Hematopoietic multipotent progenitor cell treated with erythropoietin and hydrocortisone succinate and interleukin-3 and kit ligand, for 15 days (in vitro differentiated cells): ENCODE data around the gene WHRN.

Source experiments
- DNase-seq: peaks from one replicate; pipeline ENCODE4 v3.0.0-alpha.2; 2015; ENCODE audit warnings: low spot score

Gene WHRN

DNA sequence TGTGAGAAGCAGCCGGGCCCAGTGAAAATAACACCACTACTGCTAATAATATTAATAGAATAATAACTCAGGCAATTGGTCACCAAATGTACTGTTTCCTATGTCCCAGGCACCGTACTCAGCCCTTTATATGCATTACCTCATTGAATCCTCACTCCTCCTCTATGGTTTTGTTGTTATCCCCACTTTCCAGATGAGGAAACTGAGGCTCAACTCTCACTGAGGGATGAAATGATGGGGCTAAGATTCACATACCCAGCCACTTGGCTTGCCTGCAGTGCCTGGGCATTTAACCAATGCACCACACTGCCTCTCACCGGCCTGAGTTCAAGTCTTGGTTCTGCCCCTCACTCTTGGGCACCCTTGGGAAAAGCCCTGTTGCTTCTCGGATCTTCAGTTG is 34.1 kb downstream of the WHRN start:
- no peak for DNase-seq

DNA sequence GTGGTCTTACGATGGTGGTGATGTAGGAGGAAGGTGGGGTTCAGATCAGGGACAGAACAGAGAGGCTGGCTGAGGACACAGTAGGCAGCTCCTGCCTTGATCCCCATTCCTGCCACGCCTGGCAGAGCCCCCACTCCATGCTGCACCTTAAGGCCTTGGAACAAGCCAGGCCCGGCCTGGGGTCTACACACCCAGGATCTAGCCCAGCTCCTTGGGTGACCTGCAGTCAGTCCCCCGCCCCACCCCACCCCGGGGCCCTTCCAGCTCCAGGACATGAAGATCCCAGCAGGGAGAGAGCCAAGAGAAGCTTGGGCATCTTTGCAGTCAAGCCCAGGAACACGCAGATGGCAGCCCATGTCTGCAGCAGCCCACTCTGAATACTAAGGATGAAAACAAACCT is 34.7 kb downstream of the WHRN start:
- no peak for DNase-seq

DNA sequence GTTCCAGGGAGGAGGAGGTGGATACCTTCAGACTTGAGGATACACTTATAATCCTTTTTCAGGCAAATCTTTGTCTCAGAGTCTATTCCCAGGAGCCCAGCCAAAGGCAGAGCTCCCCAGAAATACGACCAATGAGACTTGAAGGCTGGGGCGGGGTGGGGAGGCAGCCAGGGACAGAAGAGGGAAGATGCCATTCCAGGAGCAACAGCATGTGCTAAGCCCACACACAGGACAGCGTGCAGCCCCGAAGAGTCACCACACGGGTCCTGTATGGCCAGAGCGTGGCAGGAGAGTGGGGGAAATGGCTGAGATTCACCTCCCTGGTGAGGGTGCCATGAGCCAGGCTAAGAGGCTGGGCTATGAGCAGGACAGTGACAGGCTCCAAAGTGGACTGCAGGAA is 35.2 kb downstream of the WHRN start:
- no peak for DNase-seq

DNA sequence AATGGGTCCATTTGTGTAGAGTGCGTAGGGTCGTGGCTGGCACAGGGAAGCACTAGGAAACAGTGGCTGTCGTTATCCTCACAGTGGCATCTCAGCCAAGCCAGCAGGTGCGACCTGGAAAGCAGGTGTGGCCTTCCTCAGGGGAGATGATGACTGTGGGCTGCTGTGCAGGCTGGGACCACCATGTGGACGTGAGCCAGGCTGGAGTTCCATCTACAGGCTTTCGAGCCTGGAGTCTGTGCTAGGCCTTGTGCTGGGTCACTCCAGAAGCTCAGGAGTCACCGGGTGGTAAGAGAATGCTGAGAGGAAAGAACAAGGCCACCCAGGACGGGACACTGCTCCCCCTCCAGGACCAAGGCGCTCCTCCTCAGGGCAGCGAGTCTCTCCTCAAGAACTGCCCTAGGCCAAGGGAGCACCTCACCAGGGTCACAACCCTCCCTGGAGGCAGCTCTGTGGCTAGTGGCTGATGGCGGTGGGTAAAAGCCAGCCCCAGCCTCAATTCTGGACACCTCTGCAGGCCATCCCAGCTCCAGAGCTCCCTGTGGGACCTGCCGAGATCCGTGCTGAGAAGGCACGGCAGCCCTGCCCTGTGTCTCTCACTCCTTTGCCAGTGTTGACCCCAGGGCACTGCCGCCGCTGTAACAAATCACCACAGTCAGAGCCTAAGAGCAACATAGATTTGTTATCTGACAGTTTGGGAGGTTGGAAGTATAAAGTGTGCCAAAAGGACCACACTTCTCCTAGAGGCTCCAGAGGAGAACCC is 36.0 kb downstream of the WHRN start:
- DNase-seq: no peak

DNA sequence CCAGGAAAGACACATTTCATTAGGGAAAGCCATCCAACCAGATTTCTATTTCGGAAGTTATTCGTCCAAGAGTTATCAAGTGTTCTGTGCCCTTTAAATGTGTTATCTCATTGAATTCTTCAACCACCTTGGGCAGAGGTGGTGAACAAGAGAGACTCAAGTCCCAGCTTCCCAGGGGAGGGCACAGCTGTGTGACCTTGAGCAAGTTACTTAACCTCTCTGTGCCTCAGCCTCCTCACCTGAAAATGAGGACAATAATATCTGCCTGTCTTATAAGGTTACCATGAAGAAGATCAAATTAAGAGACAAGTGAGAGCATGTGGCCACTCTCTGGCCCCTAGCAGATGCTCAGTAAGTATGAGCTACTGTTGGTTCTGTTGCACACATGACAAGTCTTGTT is 37.4 kb downstream of the WHRN start:
- no peak for DNase-seq

DNA sequence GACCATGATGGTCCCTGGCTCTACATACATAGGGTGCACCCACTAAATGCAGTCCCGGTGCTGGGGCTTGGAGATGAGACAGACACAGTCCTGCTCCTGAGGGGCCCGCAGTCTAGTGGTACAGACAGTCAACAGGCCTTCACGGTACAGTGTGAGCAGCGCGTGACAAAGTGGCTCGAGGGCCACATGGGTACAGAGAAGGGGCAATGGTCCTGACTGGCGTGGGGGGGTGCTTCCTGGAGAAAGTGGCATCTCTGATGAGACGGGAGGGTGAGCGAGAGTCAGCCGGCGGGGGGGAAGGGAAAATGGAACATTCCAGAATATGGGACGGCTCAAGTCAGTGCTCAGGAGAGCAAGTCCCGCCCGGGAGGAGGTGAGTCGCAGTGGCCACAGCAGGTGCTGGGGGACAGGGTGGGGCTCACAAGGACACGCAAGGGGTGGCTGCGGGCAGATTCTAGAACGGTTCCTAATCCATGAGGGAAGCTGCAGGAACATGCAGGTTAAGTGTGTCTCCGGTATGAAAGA is 38.0 kb downstream of the WHRN start:
- DNase-seq: no peak

DNA sequence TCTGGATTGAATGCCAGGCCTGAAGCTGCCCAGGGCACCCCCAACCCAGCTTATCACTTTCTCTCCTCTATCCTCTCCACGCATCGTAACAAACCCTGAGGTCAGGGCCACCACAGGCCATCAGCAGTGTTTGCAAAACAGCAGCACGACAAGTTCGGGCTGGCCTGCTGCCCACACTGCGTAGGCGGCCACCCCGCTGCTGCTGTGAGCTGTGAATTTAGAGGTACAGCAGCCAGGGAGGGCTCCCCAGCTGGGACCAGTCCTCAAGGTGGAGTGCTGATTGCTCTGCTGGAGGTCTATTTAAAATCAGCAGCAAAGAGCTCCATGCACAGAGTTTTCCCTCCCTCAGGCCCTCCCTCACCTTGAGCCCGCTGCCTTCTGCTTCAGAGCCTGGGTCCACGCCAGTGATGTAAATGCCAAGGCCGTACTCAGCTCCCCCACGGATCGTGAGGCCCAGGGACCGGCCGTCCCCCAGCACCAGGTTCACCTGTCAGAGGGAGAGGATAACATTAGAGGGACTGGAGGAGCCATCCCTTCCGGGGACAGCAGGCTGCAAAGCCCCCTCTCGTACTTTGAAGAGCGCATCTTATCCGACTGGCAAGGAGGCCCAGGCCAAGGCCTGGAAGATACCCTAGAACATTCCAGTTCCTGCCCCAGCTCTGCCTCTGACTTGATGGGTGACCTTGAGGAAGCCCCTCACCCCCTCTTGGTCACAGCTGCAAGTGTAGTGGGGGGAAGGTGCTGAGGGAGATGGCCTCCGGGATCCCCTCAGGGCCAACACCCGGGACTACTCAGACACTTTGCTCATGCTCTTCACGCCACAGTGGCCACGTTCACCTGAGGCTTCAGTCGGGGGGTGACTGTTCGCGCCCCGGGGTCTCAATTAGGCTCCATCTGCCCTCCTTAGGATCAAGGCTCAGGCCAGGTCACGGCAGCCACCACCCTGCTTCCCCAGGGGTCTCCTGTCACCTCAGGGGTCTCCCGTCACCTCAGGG is 39.1 kb downstream of the WHRN start:
- no peak for DNase-seq

DNA sequence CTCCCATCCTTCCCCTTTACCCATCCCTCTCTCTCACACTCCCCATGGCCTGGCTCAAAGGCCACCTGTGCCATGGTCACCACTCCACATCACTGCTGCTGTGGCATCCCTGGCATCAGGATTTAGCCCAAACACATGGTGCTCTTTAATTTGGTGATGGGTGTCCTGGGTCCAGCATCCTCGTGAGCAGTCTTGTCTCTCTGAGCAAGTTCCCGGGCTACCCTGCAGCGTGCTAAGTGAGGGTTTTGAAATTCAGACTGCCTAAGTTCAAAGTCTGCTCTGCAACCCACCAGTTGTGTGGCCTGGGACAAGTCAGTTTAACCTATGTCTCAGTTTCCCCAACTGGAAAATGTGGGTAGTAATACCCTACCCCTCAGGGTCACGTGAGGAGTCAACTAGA is 39.9 kb downstream of the WHRN start:
- no peak for DNase-seq

DNA sequence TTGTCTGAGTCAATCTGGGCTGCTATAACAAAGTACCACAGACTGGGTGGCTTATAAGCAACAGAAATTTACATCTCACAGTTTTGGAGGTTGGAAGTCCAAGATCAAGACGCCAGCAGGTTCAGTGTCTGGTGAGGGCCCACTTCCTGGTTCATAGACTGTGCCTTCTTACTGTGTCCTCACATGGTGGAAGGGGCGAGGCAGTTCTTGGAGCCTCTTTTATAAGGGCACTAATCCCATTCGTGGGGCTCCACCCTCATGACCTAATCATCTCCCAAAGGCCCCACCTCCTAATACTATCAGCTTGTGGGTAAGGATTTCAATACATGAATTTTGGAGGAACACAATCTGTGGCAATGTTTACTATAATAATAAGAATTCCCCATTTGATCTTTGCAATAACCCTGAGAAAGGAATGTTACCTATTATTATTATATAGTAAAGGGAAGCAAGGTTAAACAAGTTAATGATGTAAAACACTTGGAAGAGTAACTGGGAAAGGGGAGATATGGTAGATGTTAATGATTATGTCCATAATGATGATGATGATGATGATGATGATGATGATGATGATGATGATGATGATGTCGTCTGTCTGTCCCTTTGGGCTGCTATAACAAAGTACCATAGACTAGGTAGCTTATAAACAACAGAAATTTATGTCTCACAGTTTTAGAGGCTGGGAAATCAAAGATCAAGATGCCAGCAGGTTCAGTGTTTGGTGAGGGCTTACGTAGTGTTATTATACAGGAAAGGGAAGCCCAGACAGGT is 40.8 kb downstream of the WHRN start:
- DNase-seq: no peak

DNA sequence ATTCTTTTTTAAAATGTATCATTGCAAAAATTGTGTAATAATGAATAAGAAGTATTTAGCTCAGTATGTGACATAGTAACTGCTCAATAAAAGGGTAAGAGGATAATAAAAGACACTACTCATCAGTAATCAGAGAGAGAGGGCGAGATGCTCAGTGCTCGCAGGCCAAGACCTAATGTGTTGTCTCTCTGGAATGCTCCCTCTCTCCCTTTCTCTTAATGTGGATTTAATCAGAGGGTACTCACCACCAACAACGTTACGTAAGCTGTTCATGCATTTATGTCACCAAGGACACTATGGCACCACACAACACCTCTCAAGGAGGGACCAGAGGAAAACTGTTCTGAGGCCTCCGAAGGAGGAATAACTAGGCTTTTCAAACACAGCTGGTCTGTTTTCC is 42.5 kb downstream of the WHRN start:
- no peak for DNase-seq

DNA sequence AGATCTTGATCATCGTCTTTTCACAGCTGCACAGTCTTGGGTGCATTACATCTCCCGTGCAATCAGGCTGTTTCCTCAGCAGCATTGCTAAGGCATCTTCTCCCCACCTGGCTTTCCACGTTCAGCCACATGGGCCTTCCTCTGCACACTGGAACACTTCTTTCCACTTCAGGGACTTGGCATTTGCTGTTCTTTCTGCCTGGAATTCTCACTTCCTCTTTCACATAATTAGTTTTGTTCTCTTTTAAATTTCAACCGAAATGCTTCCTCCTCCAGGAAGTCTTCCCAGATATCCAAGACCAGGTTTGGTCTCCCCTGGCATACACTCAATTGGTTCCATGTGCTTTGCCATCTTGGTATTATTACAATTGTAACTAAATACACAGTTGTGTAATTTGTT is 43.8 kb downstream of the WHRN start:
- no peak for DNase-seq

DNA sequence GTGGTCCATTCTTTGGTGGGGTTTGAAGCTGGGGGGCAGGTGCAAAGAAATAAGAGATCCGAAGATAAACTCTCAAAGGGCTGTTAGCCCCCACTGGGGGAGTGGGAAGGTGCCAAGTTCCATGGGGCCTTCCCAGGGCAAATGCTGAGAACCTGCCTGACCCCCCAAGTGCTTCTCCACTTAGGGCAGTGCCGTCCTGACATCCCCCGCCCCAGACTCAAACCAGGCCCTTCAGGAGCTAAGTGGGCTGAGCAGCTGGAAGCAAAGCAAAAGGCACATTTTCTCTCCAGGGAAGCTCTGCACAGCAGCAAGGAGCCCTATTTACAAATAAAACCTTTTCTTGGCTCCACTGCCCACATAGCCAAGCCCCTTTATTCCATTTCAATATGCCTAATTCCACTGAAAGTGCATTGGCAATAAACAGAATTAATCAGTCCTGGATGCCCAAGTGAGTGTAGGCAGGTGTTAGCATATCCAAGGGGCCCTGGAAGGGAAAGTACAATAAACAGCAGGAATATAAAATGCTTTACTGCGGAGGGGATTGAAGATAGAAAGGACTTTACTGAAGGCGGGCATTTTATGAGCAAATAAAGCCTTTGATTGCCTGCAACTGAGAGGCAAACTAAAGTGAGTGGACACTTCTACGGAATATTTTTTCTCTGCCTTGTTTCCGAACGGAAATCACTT is 44.6 kb downstream of the WHRN start:
- no peak for DNase-seq

DNA sequence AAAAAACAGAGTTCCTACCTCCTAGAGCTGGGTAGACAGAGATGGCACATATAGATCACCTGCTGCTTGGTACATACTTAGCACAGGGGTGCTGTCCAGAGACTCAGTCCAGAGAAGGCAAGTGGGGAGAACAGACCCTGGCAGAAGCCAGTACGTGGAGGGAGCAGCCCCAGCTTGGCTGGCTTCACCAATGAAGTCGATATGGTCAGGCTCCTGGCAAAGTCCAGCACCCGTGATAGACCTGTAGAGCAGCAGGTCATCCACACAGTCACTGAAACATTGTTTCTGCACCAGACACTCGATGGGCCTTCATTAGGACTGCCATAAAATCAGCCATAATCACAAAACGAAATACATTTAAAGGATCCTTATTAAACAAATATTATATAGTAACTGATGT is 45.8 kb downstream of the WHRN start:
- no peak for DNase-seq

DNA sequence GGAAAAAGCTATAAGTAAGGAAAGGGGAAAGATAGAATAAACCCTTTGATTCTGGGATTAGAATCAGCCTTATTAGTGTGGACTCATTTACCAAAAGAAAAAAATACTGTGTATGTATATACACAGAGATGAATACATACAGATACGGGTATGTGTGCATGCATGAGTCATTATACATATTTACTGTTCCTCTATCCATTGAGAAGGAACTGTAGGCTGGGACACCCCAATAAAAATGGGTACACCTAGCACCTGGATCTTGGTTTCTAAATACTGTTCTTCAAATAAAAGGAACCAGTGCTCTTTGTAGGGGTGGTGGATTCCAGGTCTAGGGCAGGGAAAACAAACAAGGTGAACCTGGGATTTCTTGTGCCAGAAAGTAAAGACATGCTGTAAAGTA is 48.3 kb downstream of the WHRN start:
- no peak for DNase-seq

DNA sequence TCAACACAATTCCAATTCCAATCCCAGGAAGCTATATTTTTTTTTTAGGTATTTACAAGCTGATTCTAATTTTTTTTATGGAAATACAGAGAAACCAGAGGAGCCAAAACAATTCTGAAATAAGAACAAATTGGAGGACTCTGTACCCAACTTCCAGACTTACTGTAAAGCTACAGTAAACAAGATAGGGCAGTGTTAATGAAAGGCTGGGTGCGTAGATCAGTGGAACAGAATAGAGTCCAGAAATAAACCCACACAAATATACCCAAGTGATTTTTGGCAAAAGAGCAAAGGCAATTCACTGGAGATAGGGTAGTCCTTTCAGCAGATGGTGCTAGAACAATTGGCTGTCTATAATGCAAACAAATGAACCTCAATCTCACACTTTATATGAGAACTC is 50.6 kb downstream of the WHRN start:
- DNase-seq: no peak

DNA sequence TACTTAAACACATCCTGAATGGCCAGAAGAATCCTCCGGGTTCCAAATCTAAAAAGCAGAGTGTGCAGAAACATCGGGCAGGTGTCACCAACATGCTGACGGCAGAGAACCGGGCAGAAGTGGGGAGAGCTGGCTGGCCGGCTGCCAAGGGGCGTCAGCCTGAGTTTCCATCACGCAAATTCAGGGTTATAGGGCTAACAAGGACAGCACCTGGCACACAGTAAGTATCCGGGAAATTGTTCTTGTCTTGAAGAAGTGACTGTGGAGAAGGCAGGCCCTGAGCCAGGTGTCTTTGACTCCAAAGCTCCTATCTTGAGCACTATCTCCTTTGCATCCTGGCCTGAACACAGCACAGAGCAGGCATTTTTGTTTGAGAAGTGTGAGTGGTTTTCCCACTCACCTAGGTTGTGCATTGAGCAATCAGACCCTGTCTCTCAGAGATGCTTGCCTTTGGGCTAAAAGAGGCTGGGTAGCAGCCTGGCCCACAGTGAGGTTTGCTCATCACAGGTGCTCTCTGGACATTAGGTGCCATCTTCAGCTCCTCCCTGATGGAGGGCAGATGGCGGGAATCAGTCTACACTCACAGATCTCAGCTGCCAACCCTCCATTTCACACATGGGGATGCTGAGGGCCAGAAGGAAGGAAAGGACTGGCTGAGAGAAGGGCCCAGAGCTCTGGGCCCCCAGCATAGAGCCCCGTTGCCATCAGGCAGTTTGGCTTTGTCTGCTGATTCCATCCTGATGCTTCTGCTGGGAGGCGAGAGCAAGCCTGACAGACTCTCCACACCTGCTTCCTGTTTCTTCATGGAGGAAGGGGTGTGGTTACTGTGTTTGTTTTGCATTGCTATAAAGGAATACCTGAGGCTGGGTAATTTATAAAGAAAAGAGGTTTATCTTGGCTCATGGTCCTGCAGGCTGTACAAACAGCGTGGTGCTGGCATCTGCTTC is 52.8 kb downstream of the WHRN start:
- DNase-seq: no peak

DNA sequence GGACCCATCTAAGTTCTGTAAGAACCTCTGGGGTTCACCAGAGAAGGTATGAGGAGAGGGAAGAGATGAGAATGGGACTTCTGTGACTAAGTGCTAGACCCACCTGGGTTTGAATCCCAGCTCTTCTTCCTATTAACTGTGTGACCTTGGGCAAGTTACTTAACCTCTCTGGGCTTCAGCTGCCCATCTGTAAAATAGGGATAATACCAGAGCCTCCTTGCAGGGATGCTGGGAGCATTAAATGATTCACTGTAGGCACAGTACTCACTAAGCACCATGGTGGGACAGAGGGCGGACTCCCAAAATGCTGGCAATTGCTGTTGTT is 53.6 kb downstream of the WHRN start:
- no peak for DNase-seq

DNA sequence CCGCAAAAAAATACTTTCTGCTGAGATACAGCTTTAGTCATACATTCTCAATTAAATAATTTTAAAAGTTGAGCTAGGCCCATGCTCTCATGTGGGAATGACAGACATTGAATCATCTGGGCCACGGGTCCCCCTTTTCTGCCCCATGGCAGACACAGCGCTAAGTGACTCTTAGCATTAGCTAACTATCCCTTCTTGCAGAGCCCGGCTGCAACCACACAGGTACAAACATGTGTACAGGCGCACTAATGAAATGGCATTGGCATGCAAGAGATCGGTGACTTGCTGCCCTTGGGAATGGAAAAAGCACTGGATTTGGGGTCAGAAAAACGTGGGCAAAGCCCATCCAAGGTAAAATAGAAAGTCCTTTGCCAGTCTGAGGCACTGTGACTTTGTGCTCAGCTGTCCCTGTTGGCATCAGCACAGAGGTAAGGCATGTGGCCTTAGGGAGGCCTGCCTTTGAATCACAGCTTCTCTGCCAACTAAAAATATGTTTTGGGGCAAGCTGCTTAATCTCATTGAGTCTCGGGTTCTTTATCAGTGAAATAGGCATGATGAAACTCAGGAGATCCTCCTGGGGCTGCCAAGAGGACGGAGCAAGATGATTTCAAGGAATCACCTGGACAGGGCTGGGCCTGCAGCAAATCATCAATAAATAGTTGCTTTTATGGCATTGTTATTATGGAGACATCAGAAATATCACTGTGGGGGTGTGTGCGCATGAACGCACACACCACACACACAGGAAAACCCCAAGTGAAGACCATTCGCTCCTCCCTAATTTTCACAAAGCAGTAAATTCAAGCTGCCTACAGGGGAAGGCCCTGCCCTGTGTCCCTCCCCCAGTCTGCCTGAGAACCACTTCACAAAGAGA is 54.2 kb downstream of the WHRN start:
- no peak for DNase-seq

DNA sequence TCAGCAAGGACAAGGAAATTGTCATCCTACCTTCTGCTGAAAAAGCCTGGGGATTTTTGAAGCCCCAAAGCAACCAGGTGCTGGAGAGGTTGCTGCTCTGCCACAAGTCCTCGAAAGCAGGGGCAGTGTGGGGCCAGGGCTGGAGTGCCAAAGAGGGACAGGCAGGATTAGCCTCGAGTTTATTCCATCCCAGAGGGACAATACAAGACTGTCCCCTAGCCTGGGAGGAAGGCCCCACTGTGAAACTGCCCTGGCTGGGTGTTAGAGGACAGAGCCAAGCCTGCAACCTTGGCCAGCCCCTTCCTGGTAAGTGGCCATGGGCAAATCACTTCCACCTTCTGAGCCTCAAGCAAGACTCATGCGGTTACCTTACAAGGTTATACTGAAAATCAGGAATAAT is 55.1 kb downstream of the WHRN start:
- DNase-seq: no peak

DNA sequence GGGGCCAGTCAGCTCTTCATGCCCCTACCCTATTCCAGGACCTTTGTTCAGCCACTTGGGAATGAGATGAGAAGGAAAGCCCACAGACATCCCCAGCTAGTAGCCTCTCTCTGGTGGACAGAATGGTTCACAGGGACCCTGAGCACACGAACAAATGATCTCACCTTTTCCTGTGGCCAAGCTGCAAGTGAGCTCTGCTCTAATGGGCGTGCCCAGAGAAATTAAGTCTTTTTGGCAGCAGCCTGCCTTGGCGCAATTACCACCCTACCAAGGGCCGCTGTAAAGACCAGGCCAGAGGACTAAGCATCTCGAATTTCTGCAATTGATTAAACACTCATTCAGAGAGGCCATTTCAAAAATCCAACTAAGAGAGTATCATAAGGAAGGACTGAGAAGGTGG is 56.0 kb downstream of the WHRN start:
- no peak for DNase-seq
